DMS153 treated with DMSO at 0.1 percent for 48 hours (cell line): ENCODE measurements around the gene DNAAF6.

Experiments used
- DNase-seq: peaks from one replicate; lab custom pipeline; 2025; ENCODE audit not compliant: unreplicated experiment; lab: John Stamatoyannopoulos, UW

DNAAF6 gene

DNA sequence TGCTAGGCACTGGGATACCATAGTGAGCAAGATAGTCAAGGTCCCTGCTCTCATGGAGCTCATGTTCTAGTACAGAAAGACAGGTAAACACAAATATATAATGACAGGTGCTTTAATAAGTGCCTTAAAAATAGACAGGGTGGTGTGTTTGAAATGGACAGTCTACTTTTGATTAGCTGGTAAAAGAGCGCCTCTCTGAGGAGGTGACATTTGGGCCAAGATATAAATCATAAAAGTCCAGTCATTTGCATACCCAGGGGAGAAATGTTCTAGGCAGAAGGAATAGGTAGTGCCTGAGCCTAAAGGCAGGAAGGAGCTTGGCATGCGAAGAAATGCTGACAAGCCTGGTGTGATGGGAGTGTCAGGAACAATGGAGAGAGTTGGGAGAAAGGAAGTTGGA is 83.6 kb downstream of the DNAAF6 start:
- DNase-seq = no peak

GRCh38 chrX:107293056-107293455 is 86.6 kb downstream of the DNAAF6 start:
- DNase-seq = no peak
